ENCODE measurements around the gene TPRX2. TPM values are rescaled to one million over a fixed set of nuclear protein-coding genes. Genes with fewer than 3 reads are reported as not detected.

Gene TPRX2
- total RNA-seq, 1 experiment from 2014 or later, result not detected

- no peak overlapping the region for H3K4me3 ChIP-seq (ENCODE audit: low read length)
- no TSS peak for BruUV-seq (replicated peaks)
- no peak overlapping the region for H3K27ac ChIP-seq (ENCODE audit: low read length)
- DNase-seq (no peak), ATAC-seq (no peak)
- H3K36me3 ChIP-seq (ENCODE audit: low read depth, low read length), result no peaks in the 10 kb centered on the region
- POLR2A ChIA-PET (ENCODE audit: unreplicated experiment), result interaction anchor here (0.6 kb wide), 1 partner anchor 72 kb away, joined by 6 read pairs; no protein-coding TSS in a partner anchor
- intact Hi-C loops (cut with micrococcal nuclease), result no loop called here
- H3K27me3 ChIP-seq (ENCODE audit: low read length), result no peaks in the 10 kb centered on the region
- no peaks in the 10 kb centered on the region for H3K4me1 ChIP-seq (ENCODE audit: insufficient read depth, low read length)
- H4K20me1 ChIP-seq (ENCODE audit: low read length), result no peaks in the 10 kb centered on the region
- CTCF ChIA-PET, result no interaction called here
- no peaks in the 10 kb centered on the region for H3K9me3 ChIP-seq (ENCODE audit: low read length)
- H3K9ac ChIP-seq (ENCODE audit: low read length), result no peak overlapping the region
- no peaks in the 10 kb centered on the region for H3K9me2 ChIP-seq (replicated peaks; ENCODE audit: low read length)
- TF ChIP-seq EZH2 (IDR thresholded peaks at IDR 0.05; ENCODE audit: low read length, unreplicated experiment) (no peak), EZH2phosphoT487 (IDR thresholded peaks at IDR 0.05; ENCODE audit: borderline replicate concordance, low read length) (no peak), CTCF (conservative IDR thresholded peaks at IDR 0.05; ENCODE audit: low read depth, low read length) (no peak)
- no peak overlapping the region for H3K4me2 ChIP-seq (ENCODE audit: low read length)
- no peaks in the 10 kb centered on the region for H3F3A ChIP-seq (ENCODE audit: low read length, unreplicated experiment)
- no peak overlapping the region for H2AFZ ChIP-seq (ENCODE audit: low read length)
- H3K79me2 ChIP-seq (ENCODE audit: low read length), result no peaks in the 10 kb centered on the region
These were observed 19.6 kb upstream of the TPRX2 start for GRCh38 chr19:47839411-47839810.

- Histone ChIP-seq H3F3A (ENCODE audit: low read length, unreplicated experiment) (no peaks in the 10 kb centered on the region), H3K4me2 (ENCODE audit: low read length) (no peak overlapping the region), H3K9me3 (ENCODE audit: low read length) (no peaks in the 10 kb centered on the region), H3K36me3 (ENCODE audit: low read depth, low read length) (no peaks in the 10 kb centered on the region), H3K27ac (ENCODE audit: low read length) (no peak overlapping the region), H3K9me2 (replicated peaks; ENCODE audit: low read length) (no peaks in the 10 kb centered on the region), H2AFZ (ENCODE audit: low read length) (no peak overlapping the region), H3K4me3 (ENCODE audit: low read length) (no peak overlapping the region), H4K20me1 (ENCODE audit: low read length) (no peaks in the 10 kb centered on the region), H3K79me2 (ENCODE audit: low read length) (no peaks in the 10 kb centered on the region), H3K4me1 (ENCODE audit: insufficient read depth, low read length) (no peaks in the 10 kb centered on the region), H3K9ac (ENCODE audit: low read length) (no peak overlapping the region), H3K27me3 (ENCODE audit: low read length) (no peaks in the 10 kb centered on the region)
- no TSS peak for BruUV-seq (replicated peaks)
- ChIA-PET CTCF (no interaction called here), POLR2A (ENCODE audit: unreplicated experiment) (interaction anchor here (0.6 kb wide), 1 partner anchor 73 kb away, joined by 6 read pairs; no protein-coding TSS in a partner anchor)
- ATAC-seq, result no peak
- intact Hi-C loops (cut with micrococcal nuclease), result no loop called here
- no peak for DNase-seq
- no peak for TF ChIP-seq EZH2 (IDR thresholded peaks at IDR 0.05; ENCODE audit: low read length, unreplicated experiment)
- TF ChIP-seq CTCF (conservative IDR thresholded peaks at IDR 0.05; ENCODE audit: low read depth, low read length), result no peak
- no peak for TF ChIP-seq EZH2phosphoT487 (IDR thresholded peaks at IDR 0.05; ENCODE audit: borderline replicate concordance, low read length)
These were observed 19.1 kb upstream of the TPRX2 start for GRCh38 chr19:47839913-47840312.

- Histone ChIP-seq H3K9ac (ENCODE audit: low read length) (no peak overlapping the region), H3K4me1 (ENCODE audit: insufficient read depth, low read length) (no peaks in the 10 kb centered on the region), H4K20me1 (ENCODE audit: low read length) (no peaks in the 10 kb centered on the region), H3F3A (ENCODE audit: low read length, unreplicated experiment) (no peaks in the 10 kb centered on the region), H3K79me2 (ENCODE audit: low read length) (no peaks in the 10 kb centered on the region), H3K9me2 (replicated peaks; ENCODE audit: low read length) (no peaks in the 10 kb centered on the region), H2AFZ (ENCODE audit: low read length) (no peak overlapping the region), H3K4me3 (ENCODE audit: low read length) (no peak overlapping the region), H3K27me3 (ENCODE audit: low read length) (no peaks in the 10 kb centered on the region), H3K27ac (ENCODE audit: low read length) (no peak overlapping the region), H3K36me3 (ENCODE audit: low read depth, low read length) (no peaks in the 10 kb centered on the region), H3K9me3 (ENCODE audit: low read length) (no peaks in the 10 kb centered on the region), H3K4me2 (ENCODE audit: low read length) (no peak overlapping the region)
- POLR2A ChIA-PET (ENCODE audit: unreplicated experiment), result no interaction called here
- intact Hi-C loops (cut with micrococcal nuclease), result no loop called here
- TF ChIP-seq CTCF (conservative IDR thresholded peaks at IDR 0.05; ENCODE audit: low read depth, low read length), result no peak
- TF ChIP-seq EZH2 (IDR thresholded peaks at IDR 0.05; ENCODE audit: low read length, unreplicated experiment), result no peak
- TF ChIP-seq EZH2phosphoT487 (IDR thresholded peaks at IDR 0.05; ENCODE audit: borderline replicate concordance, low read length), result no peak
- no peak for DNase-seq
- ATAC-seq, result no peak
- CTCF ChIA-PET, result no interaction called here
- BruUV-seq (replicated peaks), result no TSS peak
These were observed 16.1 kb upstream of the TPRX2 start for GRCh38 chr19:47842941-47843340.

Measured in PC-3 (cell line).